ENCODE data around the gene SMIM43. TPM values are rescaled to one million over a fixed set of nuclear protein-coding genes. Genes with fewer than 3 reads are reported as not detected.

Gene SMIM43
- total and polyA plus RNA-seq, 2 donors (not counting 3 experiments of a cell fraction or from before 2014, with no cell fraction given) = 0.18 TPM; not detected in 1

- no peak overlapping the region for H2AFZ ChIP-seq (ENCODE audit: low read depth, low read length)
- H3K27ac ChIP-seq (ENCODE audit: insufficient read depth, low read depth, low read length) = no peak overlapping the region
- DNase-seq (ENCODE audit: low read depth, low spot score) = no peak
- H3K9me3 ChIP-seq (replicated peaks; ENCODE audit: control insufficient read depth, insufficient read depth, low read length) = no peaks in the 10 kb centered on the region
- H3K4me3 ChIP-seq (replicated peaks in 1 of 3; ENCODE audit: insufficient read depth in 1 of 3, low read depth in 1 of 3, low read length in 3 of 3) = no peak overlapping the region
- H4K20me1 ChIP-seq (replicated peaks; ENCODE audit: control insufficient read depth, extremely low read depth, insufficient read depth, low read length) = no peaks in the 10 kb centered on the region
- intact Hi-C loops (cut with micrococcal nuclease) = loop anchor here (2.0 to 5.0 kb wide), 3 partner anchors 41 to 546 kb away; partner anchors contain the start of gene ANXA5
- H3K36me3 ChIP-seq (ENCODE audit: control insufficient read depth in 2 of 2, extremely low read depth in 1 of 2, insufficient read depth in 2 of 2, low read length in 2 of 2) = no peaks in the 10 kb centered on the region
- POLR2A ChIA-PET = no interaction called here
- dilution Hi-C loops (cut with MboI; ENCODE audit: extremely low pct_ligation_motif_present, low sequenced_read_pairs) = loop anchor here (25.0 kb wide), 1 partner anchor 251 kb away; no protein-coding TSS in a partner anchor
- CTCF ChIA-PET = interaction anchor here (0.7 to 4.0 kb wide), 11 partner anchors 10 to 546 kb away, joined by 3 to 129 read pairs (median 4); no protein-coding TSS in a partner anchor
- no peak for TF ChIP-seq JUN (IDR thresholded peaks at IDR 0.05; ENCODE audit: borderline replicate concordance, insufficient read depth, insufficient read length, low read depth)
- TF ChIP-seq MYC (IDR thresholded peaks at IDR 0.05; ENCODE audit: low read depth, low read length) = no peak
- TF ChIP-seq FOS (IDR thresholded peaks at IDR 0.05; ENCODE audit: borderline replicate concordance, insufficient read depth, low read length) = no peak
- no peak for TF ChIP-seq POLR2AphosphoS5 (IDR thresholded peaks at IDR 0.05; ENCODE audit: insufficient read depth, low read depth, low read length)
- no peak for TF ChIP-seq MAX (IDR thresholded peaks at IDR 0.05; ENCODE audit: insufficient read depth, insufficient read length)
- no peak for TF ChIP-seq POLR2A (IDR thresholded peaks at IDR 0.05; ENCODE audit: low read depth, low read length)
- TF ChIP-seq GATA2 (IDR thresholded peaks at IDR 0.05; ENCODE audit: insufficient read depth, insufficient read length, low read depth, low read length) = no peak
- TF ChIP-seq, protein P1, sequence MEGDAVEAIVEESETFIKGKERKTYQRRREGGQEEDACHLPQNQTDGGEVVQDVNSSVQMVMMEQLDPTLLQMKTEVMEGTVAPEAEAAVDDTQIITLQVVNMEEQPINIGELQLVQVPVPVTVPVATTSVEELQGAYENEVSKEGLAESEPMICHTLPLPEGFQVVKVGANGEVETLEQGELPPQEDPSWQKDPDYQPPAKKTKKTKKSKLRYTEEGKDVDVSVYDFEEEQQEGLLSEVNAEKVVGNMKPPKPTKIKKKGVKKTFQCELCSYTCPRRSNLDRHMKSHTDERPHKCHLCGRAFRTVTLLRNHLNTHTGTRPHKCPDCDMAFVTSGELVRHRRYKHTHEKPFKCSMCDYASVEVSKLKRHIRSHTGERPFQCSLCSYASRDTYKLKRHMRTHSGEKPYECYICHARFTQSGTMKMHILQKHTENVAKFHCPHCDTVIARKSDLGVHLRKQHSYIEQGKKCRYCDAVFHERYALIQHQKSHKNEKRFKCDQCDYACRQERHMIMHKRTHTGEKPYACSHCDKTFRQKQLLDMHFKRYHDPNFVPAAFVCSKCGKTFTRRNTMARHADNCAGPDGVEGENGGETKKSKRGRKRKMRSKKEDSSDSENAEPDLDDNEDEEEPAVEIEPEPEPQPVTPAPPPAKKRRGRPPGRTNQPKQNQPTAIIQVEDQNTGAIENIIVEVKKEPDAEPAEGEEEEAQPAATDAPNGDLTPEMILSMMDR (IDR thresholded peaks at IDR 0.05; ENCODE audit: extremely low read depth in 1 of 2, insufficient read depth in 1 of 2, low read depth in 1 of 2, low read length in 2 of 2) = no peak
- no peak for TF ChIP-seq EZH2 (IDR thresholded peaks at IDR 0.05; ENCODE audit: borderline replicate concordance, low read depth, low read length, severe bottlenecking)
- H3K27me3 ChIP-seq (ENCODE audit: control insufficient read depth in 2 of 2, insufficient read depth in 2 of 2, low read length in 2 of 2) = peaks cover 0 to 2% of the 10 kb centered on the region in 2 experiments
- no peak overlapping the region for H3K4me2 ChIP-seq (ENCODE audit: insufficient read depth, low read length)
- FAIRE-seq = no peak
- H3K79me2 ChIP-seq (ENCODE audit: control insufficient read depth, insufficient read depth, low read length) = no peaks in the 10 kb centered on the region
- BruUV-seq (replicated peaks) = no TSS peak
- no peak overlapping the region for H3K9ac ChIP-seq (replicated peaks; ENCODE audit: extremely low read depth, insufficient read depth, low read length)
- no peaks in the 10 kb centered on the region for H3K9me1 ChIP-seq (replicated peaks; ENCODE audit: control insufficient read depth, extremely low read depth, insufficient read depth, low read length)
- H3K4me1 ChIP-seq (ENCODE audit: control insufficient read depth, extremely low read depth, insufficient read depth, low read length) = no peaks in the 10 kb centered on the region
Observed at GRCh38 chr4:121737846-121738554, 27.0 kb downstream of the SMIM43 start.

Data from endothelial cell of umbilical vein (primary cell).